Mesothelial cell of epicardium (in vitro differentiated cells): ENCODE measurements around the gene TCF3. TPM values are rescaled to one million over a fixed set of nuclear protein-coding genes. Genes with fewer than 3 reads are reported as not detected.

Experiments
- DNase-seq, 2 experiments: peaks; one replicate each; pipeline ENCODE4 v3.0.0; 2021; ENCODE audit warnings: low spot score in 2 of 2; ENCODE audit not compliant: unreplicated experiment in 2 of 2
- H3K27ac Mint-ChIP-seq: 2 replicates; pipeline ENCODE4 v1.8.0; 2021; ENCODE audit warnings: mixed read lengths
- H3K27me3 Mint-ChIP-seq: 2 replicates; pipeline ENCODE4 v1.8.0; 2021; ENCODE audit warnings: low read depth, mixed read lengths
- H3K36me3 Mint-ChIP-seq: 2 replicates; pipeline ENCODE4 v1.8.0; 2021; ENCODE audit warnings: mixed read lengths
- H3K4me1 Mint-ChIP-seq: 2 replicates; pipeline ENCODE4 v1.8.0; 2021; ENCODE audit warnings: mixed read lengths
- H3K4me3 Mint-ChIP-seq: 2 replicates; pipeline ENCODE4 v1.8.0; 2021; ENCODE audit warnings: mild to moderate bottlenecking, moderate library complexity, mixed read lengths
- H3K9me3 Mint-ChIP-seq: 2 replicates; pipeline ENCODE4 v1.8.0; 2021; ENCODE audit warnings: mixed read lengths
- total RNA-seq: library from RNA; stranded (reverse); gene quantifications from 3 replicates; pipeline ENCODE4 v1.2.1, GENCODE V29; 2021
- TF ChIP-seq, protein P1 (sequence below): fragments of 200-600 bp; sonication (generic); IDR thresholded peaks from one replicate; pipeline ENCODE4 v1.5.0; 2021; ENCODE audit warnings: antibody characterized with exemption; ENCODE audit not compliant: unreplicated experiment

TCF3 gene
- total RNA-seq, 1 donor from 2014 or later = 227 TPM

DNA sequence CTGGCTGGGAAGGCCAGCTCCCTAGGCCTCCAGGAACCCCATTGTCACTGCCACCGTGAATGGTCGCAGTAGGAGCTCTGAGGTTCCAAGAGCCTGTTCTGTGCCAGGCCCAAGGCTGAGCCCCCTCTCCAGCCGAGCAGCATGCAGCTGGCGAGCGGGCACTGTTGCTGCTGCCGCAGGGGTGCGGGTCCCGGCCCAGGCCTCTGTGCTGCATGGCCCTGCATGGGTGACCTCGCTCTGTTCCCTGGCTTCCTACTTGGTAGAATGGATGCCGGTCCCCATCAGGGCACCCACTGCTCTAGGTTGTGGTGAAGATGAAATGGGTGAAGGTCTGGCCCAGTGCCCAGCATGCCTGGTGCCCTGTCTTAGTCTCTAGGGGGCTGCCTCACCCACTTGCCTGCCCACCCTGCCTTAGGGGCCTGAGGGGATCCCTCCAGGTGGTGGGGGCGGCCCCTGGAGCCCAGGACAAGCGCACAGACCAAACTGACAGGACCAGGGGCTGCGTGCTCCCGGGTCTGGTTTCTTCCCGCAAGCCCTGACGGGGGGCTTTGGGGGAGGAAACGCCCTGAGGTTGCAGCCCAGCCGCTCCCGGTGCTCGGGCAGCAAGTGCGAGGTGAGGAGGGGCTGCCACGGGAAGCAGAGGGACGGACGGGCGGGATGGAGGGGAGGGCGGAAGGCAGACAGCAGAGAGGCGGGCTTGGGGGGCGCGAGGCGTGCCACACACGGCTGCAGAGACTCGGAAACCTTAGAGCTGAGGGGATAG is 38.4 kb downstream of the TCF3 start:
- no peak overlapping the region for H3K27ac Mint-ChIP-seq
- H3K36me3 Mint-ChIP-seq = peaks cover 44% of the 10 kb centered on the region
- TF ChIP-seq, protein P1, sequence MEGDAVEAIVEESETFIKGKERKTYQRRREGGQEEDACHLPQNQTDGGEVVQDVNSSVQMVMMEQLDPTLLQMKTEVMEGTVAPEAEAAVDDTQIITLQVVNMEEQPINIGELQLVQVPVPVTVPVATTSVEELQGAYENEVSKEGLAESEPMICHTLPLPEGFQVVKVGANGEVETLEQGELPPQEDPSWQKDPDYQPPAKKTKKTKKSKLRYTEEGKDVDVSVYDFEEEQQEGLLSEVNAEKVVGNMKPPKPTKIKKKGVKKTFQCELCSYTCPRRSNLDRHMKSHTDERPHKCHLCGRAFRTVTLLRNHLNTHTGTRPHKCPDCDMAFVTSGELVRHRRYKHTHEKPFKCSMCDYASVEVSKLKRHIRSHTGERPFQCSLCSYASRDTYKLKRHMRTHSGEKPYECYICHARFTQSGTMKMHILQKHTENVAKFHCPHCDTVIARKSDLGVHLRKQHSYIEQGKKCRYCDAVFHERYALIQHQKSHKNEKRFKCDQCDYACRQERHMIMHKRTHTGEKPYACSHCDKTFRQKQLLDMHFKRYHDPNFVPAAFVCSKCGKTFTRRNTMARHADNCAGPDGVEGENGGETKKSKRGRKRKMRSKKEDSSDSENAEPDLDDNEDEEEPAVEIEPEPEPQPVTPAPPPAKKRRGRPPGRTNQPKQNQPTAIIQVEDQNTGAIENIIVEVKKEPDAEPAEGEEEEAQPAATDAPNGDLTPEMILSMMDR = no peak
- H3K27me3 Mint-ChIP-seq = no peaks in the 10 kb centered on the region
- H3K4me3 Mint-ChIP-seq = no peak overlapping the region
- no peaks in the 10 kb centered on the region for H3K4me1 Mint-ChIP-seq
- H3K9me3 Mint-ChIP-seq = no peaks in the 10 kb centered on the region
- DNase-seq = no peak

DNA sequence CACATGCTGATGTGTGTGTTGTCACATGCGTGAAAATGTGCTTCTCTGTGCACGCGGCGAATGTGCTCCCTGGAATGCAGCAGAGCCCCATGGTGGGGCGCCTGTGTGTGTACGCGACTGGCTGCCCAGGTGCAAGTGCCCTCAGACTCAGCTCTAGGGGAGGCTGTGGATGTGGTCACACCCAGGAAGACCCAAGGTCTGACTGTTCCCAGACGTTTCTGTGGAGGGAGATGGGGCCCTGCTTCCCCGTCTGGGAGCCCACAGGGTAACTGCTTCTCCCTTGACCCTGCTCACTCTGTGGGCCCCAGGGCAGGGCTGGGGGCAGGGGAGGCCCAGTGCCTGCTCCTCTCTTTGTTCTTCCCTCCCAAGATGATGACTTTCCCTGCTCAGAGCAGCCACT is 39.3 kb downstream of the TCF3 start:
- peaks cover 41% of the 10 kb centered on the region for H3K36me3 Mint-ChIP-seq
- H3K27me3 Mint-ChIP-seq = no peaks in the 10 kb centered on the region
- no peak overlapping the region for H3K4me3 Mint-ChIP-seq
- DNase-seq = no peak
- TF ChIP-seq, protein P1 = no peak
- no peaks in the 10 kb centered on the region for H3K4me1 Mint-ChIP-seq
- no peaks in the 10 kb centered on the region for H3K9me3 Mint-ChIP-seq
- H3K27ac Mint-ChIP-seq = no peak overlapping the region

DNA sequence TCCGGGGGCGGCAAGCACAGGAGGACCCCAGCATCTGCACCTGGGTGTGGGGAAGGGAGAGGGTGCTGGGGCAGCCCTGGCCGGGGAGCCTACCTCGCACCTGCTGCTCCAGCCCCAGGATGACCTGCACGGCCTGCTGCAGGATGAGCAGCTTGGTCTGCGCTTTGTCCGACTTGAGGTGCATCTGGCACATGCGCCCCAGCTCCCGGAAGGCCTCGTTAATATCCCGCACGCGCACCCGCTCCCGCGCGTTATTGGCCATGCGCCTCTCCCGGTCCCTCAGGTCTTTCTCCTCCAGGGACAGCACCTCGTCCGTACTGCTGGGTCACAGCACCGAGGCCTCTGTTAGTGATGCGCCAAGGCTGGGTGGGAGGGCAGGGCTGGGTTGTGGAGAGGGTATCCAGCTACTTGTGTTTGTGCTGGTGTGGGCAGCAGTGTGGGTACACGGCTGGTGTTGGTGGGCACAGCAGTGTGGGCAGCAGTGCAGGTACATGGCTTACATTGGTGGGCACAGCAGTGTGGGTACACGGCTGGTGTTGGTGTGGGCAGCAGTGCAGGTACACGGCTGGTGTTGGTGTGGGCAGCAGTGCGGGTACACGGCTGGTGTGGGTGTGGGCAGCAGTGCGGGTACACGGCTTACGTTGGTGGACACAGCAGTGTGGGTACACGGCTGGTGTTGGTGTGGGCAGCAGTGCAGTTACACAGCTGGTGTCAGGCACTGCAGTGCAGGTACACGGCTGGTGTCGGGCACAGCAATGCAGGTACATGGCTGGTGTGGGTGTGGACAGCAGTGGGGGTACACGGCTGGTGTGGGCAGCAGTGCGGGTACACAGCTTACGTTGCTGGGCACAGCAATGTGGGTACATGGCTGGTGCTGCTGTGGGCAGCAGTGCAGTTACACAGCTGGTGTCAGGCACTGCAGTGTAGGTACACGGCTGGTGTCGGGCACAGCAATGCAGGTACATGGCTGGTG is 40.0 kb downstream of the TCF3 start:
- Mint-ChIP-seq H3K4me3 (no peak overlapping the region), H3K27ac (no peak overlapping the region), H3K9me3 (no peaks in the 10 kb centered on the region), H3K4me1 (no peaks in the 10 kb centered on the region), H3K27me3 (no peaks in the 10 kb centered on the region), H3K36me3 (peaks cover 38% of the 10 kb centered on the region)
- DNase-seq = no peak
- TF ChIP-seq, protein P1 = no peak

DNA sequence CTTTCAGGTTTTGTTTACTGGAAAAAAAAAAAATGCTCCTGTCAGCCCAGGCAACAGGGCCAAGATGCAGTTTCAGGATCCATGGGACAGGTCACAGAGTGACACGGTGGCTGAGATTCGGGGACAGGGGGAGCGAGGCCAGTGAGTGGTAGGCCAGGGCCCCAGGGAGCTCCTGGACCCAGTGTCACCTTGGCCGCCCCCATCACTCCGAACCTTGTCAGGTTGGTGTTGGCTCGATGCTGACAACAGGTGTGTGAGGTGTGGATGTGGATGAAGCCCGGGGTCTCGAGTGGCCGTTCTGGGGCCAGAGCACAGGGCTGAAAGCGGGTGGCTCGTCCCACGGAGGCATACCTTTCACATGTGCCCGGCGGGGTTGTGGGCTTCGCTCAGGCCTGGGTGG is 41.1 kb downstream of the TCF3 start:
- no peaks in the 10 kb centered on the region for H3K27me3 Mint-ChIP-seq
- H3K4me3 Mint-ChIP-seq = no peak overlapping the region
- no peak for DNase-seq
- peaks cover 28% of the 10 kb centered on the region for H3K36me3 Mint-ChIP-seq
- TF ChIP-seq, protein P1 = no peak
- no peak overlapping the region for H3K27ac Mint-ChIP-seq
- no peaks in the 10 kb centered on the region for H3K4me1 Mint-ChIP-seq
- H3K9me3 Mint-ChIP-seq = no peaks in the 10 kb centered on the region

DNA sequence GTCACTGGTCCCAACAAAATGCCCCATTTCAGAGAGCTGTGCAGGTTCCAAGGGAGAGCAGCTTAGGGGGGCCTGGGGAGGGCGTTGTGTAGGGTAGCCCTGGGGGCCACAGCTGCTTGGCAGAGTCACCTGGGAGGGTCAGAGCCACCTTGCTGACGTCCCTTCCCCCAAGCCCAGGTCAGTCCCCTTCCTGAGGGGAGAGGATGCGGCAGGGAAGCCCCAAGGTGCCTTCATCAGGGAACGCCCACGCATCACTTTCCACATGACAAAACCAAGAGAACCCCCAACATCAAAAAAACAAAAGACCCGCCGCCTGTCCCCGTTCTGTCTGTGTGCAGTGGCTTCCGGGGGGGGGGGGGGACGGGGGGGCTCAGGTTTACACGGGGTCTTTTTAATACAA is 41.8 kb downstream of the TCF3 start:
- H3K27ac Mint-ChIP-seq = no peak overlapping the region
- H3K27me3 Mint-ChIP-seq = no peaks in the 10 kb centered on the region
- peaks cover 5% of the 10 kb centered on the region for H3K4me1 Mint-ChIP-seq
- DNase-seq = no peak
- peaks cover 23% of the 10 kb centered on the region for H3K36me3 Mint-ChIP-seq
- no peaks in the 10 kb centered on the region for H3K9me3 Mint-ChIP-seq
- H3K4me3 Mint-ChIP-seq = no peak overlapping the region
- TF ChIP-seq, protein P1 = no peak
